ENCODE measurements around the gene THSD4. TPM values are rescaled to one million over a fixed set of nuclear protein-coding genes. Genes with fewer than 3 reads are reported as not detected.
A peak's percentile ranks its signal among the peaks of the same experiment; 100 is the strongest.

THSD4 gene
- total RNA-seq, 1 experiment from 2014 or later = 29.0 TPM

DNA sequence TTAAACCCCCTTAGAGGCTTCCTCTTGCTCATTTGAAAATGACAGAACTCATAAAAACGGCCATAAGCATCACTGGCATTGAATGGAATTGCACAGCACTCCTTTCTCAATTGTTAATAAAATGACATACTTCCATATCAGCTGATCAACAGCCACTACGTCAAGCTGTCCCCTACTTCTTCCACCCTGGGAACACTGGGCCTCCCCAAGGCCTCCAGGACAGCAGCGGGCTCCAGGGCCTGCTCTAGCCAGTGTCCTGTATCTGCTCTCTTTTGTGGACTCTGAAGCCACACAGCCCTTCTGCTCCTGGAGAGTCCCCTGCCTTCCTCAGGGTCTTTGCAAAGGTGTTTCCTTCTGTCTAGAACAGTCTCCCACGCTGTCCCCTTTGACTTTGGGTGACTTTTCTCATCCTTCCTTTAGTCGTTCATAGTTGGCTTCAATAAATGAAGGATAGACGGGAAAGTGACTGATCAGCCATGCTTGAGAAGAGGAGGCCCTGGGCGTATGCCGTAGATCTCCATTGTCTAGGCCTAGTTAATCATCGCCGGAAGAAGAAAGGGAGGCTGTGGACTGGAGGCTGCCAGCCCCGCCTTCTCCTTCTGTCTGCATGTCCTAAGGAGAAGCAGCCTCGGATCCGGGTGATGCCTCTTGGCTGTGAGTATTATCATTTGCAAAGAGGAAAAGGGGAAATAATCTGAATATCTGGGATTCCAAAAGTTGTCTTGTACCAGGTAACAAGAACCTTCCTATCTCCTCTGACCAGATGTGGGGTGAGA, 4.7 kb upstream of the THSD4 start:
- no TSS peak for BruUV-seq (replicated peaks)
- no peak for TF ChIP-seq EZH2phosphoT487 (IDR thresholded peaks at IDR 0.05; ENCODE audit: borderline replicate concordance, low read length)
- TF ChIP-seq EZH2 (IDR thresholded peaks at IDR 0.05; ENCODE audit: low read length, unreplicated experiment) = no peak
- TF ChIP-seq, protein P1, sequence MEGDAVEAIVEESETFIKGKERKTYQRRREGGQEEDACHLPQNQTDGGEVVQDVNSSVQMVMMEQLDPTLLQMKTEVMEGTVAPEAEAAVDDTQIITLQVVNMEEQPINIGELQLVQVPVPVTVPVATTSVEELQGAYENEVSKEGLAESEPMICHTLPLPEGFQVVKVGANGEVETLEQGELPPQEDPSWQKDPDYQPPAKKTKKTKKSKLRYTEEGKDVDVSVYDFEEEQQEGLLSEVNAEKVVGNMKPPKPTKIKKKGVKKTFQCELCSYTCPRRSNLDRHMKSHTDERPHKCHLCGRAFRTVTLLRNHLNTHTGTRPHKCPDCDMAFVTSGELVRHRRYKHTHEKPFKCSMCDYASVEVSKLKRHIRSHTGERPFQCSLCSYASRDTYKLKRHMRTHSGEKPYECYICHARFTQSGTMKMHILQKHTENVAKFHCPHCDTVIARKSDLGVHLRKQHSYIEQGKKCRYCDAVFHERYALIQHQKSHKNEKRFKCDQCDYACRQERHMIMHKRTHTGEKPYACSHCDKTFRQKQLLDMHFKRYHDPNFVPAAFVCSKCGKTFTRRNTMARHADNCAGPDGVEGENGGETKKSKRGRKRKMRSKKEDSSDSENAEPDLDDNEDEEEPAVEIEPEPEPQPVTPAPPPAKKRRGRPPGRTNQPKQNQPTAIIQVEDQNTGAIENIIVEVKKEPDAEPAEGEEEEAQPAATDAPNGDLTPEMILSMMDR (conservative IDR thresholded peaks at IDR 0.05; ENCODE audit: low read depth, low read length) = no peak
- 0 out of 2 replicates have a peak overlapping the region, but pooled peaks have one; percentile 98 for H3K27ac ChIP-seq (ENCODE audit: low read length)
- H3F3A ChIP-seq (ENCODE audit: low read length, unreplicated experiment) = peaks cover 18% of the 10 kb centered on the region
- H4K20me1 ChIP-seq (ENCODE audit: low read length) = no peaks in the 10 kb centered on the region
- H3K9me2 ChIP-seq (replicated peaks; ENCODE audit: low read length) = no peaks in the 10 kb centered on the region
- CTCF ChIA-PET = no interaction called here
- H3K4me1 ChIP-seq (ENCODE audit: insufficient read depth, low read length) = peaks cover 56% of the 10 kb centered on the region
- no peaks in the 10 kb centered on the region for H3K9me3 ChIP-seq (ENCODE audit: low read length)
- intact Hi-C loops (cut with micrococcal nuclease) = loop anchor here (10.0 kb wide), 1 partner anchor 216 kb away; the partner anchor contains the start of genes LRRC49 and THAP10
- H3K9ac ChIP-seq (ENCODE audit: low read length) = no peak overlapping the region
- no peak for DNase-seq
- no peaks in the 10 kb centered on the region for H3K36me3 ChIP-seq (ENCODE audit: low read depth, low read length)
- ATAC-seq = no peak
- H3K4me3 ChIP-seq (ENCODE audit: low read length) = no peak overlapping the region
- H3K27me3 ChIP-seq (ENCODE audit: low read length) = no peaks in the 10 kb centered on the region
- H3K4me2 ChIP-seq (ENCODE audit: low read length) = no peak overlapping the region
- H2AFZ ChIP-seq (ENCODE audit: low read length) = no peak overlapping the region
- H3K79me2 ChIP-seq (ENCODE audit: low read length) = no peaks in the 10 kb centered on the region
- POLR2A ChIA-PET (ENCODE audit: unreplicated experiment) = interaction anchor here (0.6 to 1.1 kb wide), 3 partner anchors 9 to 184 kb away, joined by 3 to 5 read pairs (median 5); no protein-coding TSS in a partner anchor

DNA sequence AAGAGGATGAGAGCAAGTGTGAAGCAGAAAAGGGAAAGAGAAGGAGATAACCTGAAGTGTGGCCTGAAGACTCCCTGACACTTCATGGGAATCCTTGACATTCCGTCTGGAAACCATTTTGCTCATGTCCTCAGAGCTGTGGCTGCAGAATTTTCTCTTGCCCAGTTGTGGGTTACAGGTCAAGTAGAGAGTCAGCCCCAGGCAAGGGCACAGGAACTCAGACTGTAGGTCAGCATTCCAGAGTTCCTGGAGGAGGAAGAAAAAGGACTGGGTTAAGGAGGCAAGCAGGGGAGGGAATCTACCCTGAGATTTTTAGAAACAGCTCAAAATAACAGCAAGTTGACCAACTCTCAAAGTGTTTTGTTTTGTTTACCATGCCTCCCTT, 4.1 kb upstream of the THSD4 start:
- Histone ChIP-seq H3K4me2 (ENCODE audit: low read length) (no peak overlapping the region), H3F3A (ENCODE audit: low read length, unreplicated experiment) (peaks cover 18% of the 10 kb centered on the region), H3K9me3 (ENCODE audit: low read length) (no peaks in the 10 kb centered on the region), H2AFZ (ENCODE audit: low read length) (no peak overlapping the region), H3K9ac (ENCODE audit: low read length) (no peak overlapping the region), H3K27me3 (ENCODE audit: low read length) (no peaks in the 10 kb centered on the region), H4K20me1 (ENCODE audit: low read length) (no peaks in the 10 kb centered on the region), H3K79me2 (ENCODE audit: low read length) (peaks cover 5% of the 10 kb centered on the region), H3K4me1 (ENCODE audit: insufficient read depth, low read length) (peaks cover 56% of the 10 kb centered on the region), H3K36me3 (ENCODE audit: low read depth, low read length) (no peaks in the 10 kb centered on the region), H3K4me3 (ENCODE audit: low read length) (no peak overlapping the region), H3K27ac (ENCODE audit: low read length) (peak overlapping the region; percentile 98; the same call in 1 of the 2 replicates), H3K9me2 (replicated peaks; ENCODE audit: low read length) (no peaks in the 10 kb centered on the region)
- DNase-seq (no peak), ATAC-seq (no peak)
- ChIA-PET POLR2A (ENCODE audit: unreplicated experiment) (interaction anchor here (0.6 to 1.1 kb wide), 3 partner anchors 8 to 183 kb away, joined by 3 to 5 read pairs (median 5); no protein-coding TSS in a partner anchor), CTCF (no interaction called here)
- TF ChIP-seq EZH2phosphoT487 (IDR thresholded peaks at IDR 0.05; ENCODE audit: borderline replicate concordance, low read length) (no peak), EZH2 (IDR thresholded peaks at IDR 0.05; ENCODE audit: low read length, unreplicated experiment) (no peak)
- TF ChIP-seq, protein P1 (conservative IDR thresholded peaks at IDR 0.05; ENCODE audit: low read depth, low read length) = no peak
- intact Hi-C loops (cut with micrococcal nuclease) = loop anchor here (10.0 kb wide), 1 partner anchor 216 kb away; the partner anchor contains the start of genes LRRC49 and THAP10
- BruUV-seq (replicated peaks) = no TSS peak
